Measurements from ENCODE around the gene ELP2. TPM values are rescaled to one million over a fixed set of nuclear protein-coding genes. Genes with fewer than 3 reads are reported as not detected.

Gene ELP2
- total RNA-seq, 3 donors from 2014 or later (not counting 1 experiment from before 2014, with no cell fraction given): 119 to 135 (median 129) TPM

- no peak for ATAC-seq
Observed at GRCh38 chr18:36199691-36200295, 70.1 kb downstream of the ELP2 start.

GRCh38 chr18:36200354-36200771 is 70.7 kb downstream of the ELP2 start:
- no peaks in the 10 kb centered on the region for H3K4me1 Mint-ChIP-seq
- TF ChIP-seq CTCF (IDR thresholded peaks at IDR 0.05): no peak
- DNase-seq (no peak), ATAC-seq (no peak)
- peaks cover 0 to 2% of the 10 kb centered on the region in 2 donors for H3K27me3 Mint-ChIP-seq (ENCODE audit: low read depth in 2 of 2)
- H3K4me3 Mint-ChIP-seq: no peak overlapping the region
- H3K27ac Mint-ChIP-seq: no peak overlapping the region
- H3K9me3 Mint-ChIP-seq: no peaks in the 10 kb centered on the region
- intact Hi-C loops (cut with micrococcal nuclease): no loop called here
- no peaks in the 10 kb centered on the region for H3K27me3 ChIP-seq (ENCODE audit: control insufficient read depth, insufficient read depth, low read length)
- H3K9me3 ChIP-seq (ENCODE audit: control insufficient read depth, insufficient read depth, low read length): no peaks in the 10 kb centered on the region
- H3K4me3 ChIP-seq (ENCODE audit: low read length): no peak overlapping the region
- no peak overlapping the region for H3K27ac ChIP-seq (ENCODE audit: low read length)
- no peaks in the 10 kb centered on the region for H3K4me1 ChIP-seq (ENCODE audit: control insufficient read depth, insufficient read depth, low read length)
- H3K36me3 ChIP-seq (ENCODE audit: control insufficient read depth, insufficient read depth, low read length): no peaks in the 10 kb centered on the region
- H3K36me3 Mint-ChIP-seq: no peaks in the 10 kb centered on the region

More at GRCh38 chr18:36199691-36200295, 70.1 kb downstream of the ELP2 start:
- Mint-ChIP-seq H3K4me3 (no peak overlapping the region), H3K4me1 (no peaks in the 10 kb centered on the region), H3K36me3 (no peaks in the 10 kb centered on the region), H3K27me3 (ENCODE audit: low read depth in 2 of 2) (peaks cover 4 to 5% of the 10 kb centered on the region in 2 donors), H3K27ac (no peak overlapping the region), H3K9me3 (no peaks in the 10 kb centered on the region)
- no peak for DNase-seq
- no peaks in the 10 kb centered on the region for H3K4me1 ChIP-seq (ENCODE audit: control insufficient read depth, insufficient read depth, low read length)
- no peak overlapping the region for H3K27ac ChIP-seq (ENCODE audit: low read length)
- no peaks in the 10 kb centered on the region for H3K36me3 ChIP-seq (ENCODE audit: control insufficient read depth, insufficient read depth, low read length)
- no peaks in the 10 kb centered on the region for H3K27me3 ChIP-seq (ENCODE audit: control insufficient read depth, insufficient read depth, low read length)
- no peak for TF ChIP-seq CTCF (IDR thresholded peaks at IDR 0.05)
- intact Hi-C loops (cut with micrococcal nuclease): no loop called here
- WGBS (ENCODE audit: insufficient coverage): 86% methylated on average over 22 of the region's 22 CpGs
- no peaks in the 10 kb centered on the region for H3K9me3 ChIP-seq (ENCODE audit: control insufficient read depth, insufficient read depth, low read length)
- H3K4me3 ChIP-seq (ENCODE audit: low read length): no peak overlapping the region

- H3K4me3 ChIP-seq (ENCODE audit: low read length): no peak overlapping the region
- no peaks in the 10 kb centered on the region for H3K27me3 ChIP-seq (ENCODE audit: control insufficient read depth, insufficient read depth, low read length)
- DNase-seq (no peak), ATAC-seq (no peak)
- H3K36me3 ChIP-seq (ENCODE audit: control insufficient read depth, insufficient read depth, low read length): no peaks in the 10 kb centered on the region
- Mint-ChIP-seq H3K9me3 (no peaks in the 10 kb centered on the region), H3K27ac (no peak overlapping the region), H3K4me3 (no peak overlapping the region), H3K4me1 (no peaks in the 10 kb centered on the region), H3K27me3 (ENCODE audit: low read depth in 2 of 2) (no peaks in the 10 kb centered on the region), H3K36me3 (no peaks in the 10 kb centered on the region)
- H3K4me1 ChIP-seq (ENCODE audit: control insufficient read depth, insufficient read depth, low read length): no peaks in the 10 kb centered on the region
- TF ChIP-seq CTCF (IDR thresholded peaks at IDR 0.05): no peak
- intact Hi-C loops (cut with micrococcal nuclease): no loop called here
- no peaks in the 10 kb centered on the region for H3K9me3 ChIP-seq (ENCODE audit: control insufficient read depth, insufficient read depth, low read length)
- 95% methylated on average over 1 of the region's 2 CpGs for WGBS (ENCODE audit: insufficient coverage)
- H3K27ac ChIP-seq (ENCODE audit: low read length): no peak overlapping the region
Observed at GRCh38 chr18:36201765-36202164, 72.1 kb downstream of the ELP2 start.

- H3K9me3 Mint-ChIP-seq: no peaks in the 10 kb centered on the region
- no peak overlapping the region for H3K27ac ChIP-seq (ENCODE audit: low read length)
- no peak overlapping the region for H3K4me3 Mint-ChIP-seq
- no peaks in the 10 kb centered on the region for H3K36me3 Mint-ChIP-seq
- no peak for TF ChIP-seq CTCF (IDR thresholded peaks at IDR 0.05)
- intact Hi-C loops (cut with micrococcal nuclease): no loop called here
- peaks cover 0 to 7% of the 10 kb centered on the region in 2 donors for H3K27me3 Mint-ChIP-seq (ENCODE audit: low read depth in 2 of 2)
- H3K27ac Mint-ChIP-seq: no peak overlapping the region
- 82% methylated on average over 7 of the region's 7 CpGs for WGBS (ENCODE audit: insufficient coverage)
- H3K27me3 ChIP-seq (ENCODE audit: control insufficient read depth, insufficient read depth, low read length): no peaks in the 10 kb centered on the region
- no peak for DNase-seq
- no peaks in the 10 kb centered on the region for H3K4me1 Mint-ChIP-seq
- no peaks in the 10 kb centered on the region for H3K36me3 ChIP-seq (ENCODE audit: control insufficient read depth, insufficient read depth, low read length)
- H3K4me3 ChIP-seq (ENCODE audit: low read length): no peak overlapping the region
- no peaks in the 10 kb centered on the region for H3K4me1 ChIP-seq (ENCODE audit: control insufficient read depth, insufficient read depth, low read length)
- ATAC-seq: no peak
- no peaks in the 10 kb centered on the region for H3K9me3 ChIP-seq (ENCODE audit: control insufficient read depth, insufficient read depth, low read length)
Observed at GRCh38 chr18:36203360-36203895, 73.7 kb downstream of the ELP2 start.

All from natural killer cell (primary cell).